Peyer's patch (tissue), 4 donors: Measurements from ENCODE around the gene BICD1.

Experiments used
- POLR2A ChIP-seq, 2 donors: fragments of 450-650 bp; IDR thresholded peaks; one replicate each; pipeline ENCODE4 v1.5.1; 2017; ENCODE audit warnings: antibody characterized with exemption in 2 of 2, mild to moderate bottlenecking in 2 of 2, moderate library complexity in 2 of 2
- TF ChIP-seq, protein P1 (sequence below), 6 experiments: fragments of 450-650 bp in 4 of 6; fragments of 200-600 bp in 2 of 6; sonication (generic) in 1 of 6; IDR thresholded peaks; one replicate each; pipeline ENCODE4 v1.5.1; 2017 to 2019; ENCODE audit warnings: antibody characterized with exemption in 6 of 6, mild to moderate bottlenecking in 3 of 6, moderate library complexity in 1 of 6

DNA sequence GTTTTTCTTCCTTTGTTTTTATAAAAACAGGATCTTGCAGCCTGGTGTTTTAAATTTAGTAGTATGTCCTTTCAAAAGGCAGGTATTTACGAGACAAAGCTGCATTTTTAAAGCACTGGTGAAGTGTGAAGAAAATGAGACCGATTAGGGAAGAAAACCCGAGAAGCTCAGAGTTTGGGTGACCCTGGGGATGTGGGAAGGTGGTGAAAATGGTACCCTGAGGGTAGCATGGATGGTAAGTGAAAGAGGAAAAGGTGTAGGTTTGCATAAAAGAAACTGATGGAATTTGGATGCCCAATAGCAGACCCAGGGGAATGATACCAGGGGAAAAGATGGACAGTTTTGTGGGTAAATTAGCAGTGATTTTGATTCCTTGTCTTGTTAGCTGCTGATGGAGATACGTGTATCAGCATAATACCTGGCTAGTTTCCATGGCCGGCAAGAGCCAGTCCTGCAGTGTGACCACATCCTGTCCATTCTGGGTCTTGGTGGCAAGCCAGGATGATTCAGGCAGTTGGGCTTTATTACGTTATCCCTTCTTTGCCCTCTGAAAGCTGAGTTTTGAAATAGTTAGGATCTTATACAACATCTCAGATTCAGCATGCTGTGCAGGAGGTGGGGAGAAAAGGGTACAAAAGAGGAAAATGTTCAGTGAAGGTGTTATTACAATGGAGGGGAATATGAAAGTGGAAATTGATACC is 8.9 kb downstream of the BICD1 start:
- TF ChIP-seq, protein P1, sequence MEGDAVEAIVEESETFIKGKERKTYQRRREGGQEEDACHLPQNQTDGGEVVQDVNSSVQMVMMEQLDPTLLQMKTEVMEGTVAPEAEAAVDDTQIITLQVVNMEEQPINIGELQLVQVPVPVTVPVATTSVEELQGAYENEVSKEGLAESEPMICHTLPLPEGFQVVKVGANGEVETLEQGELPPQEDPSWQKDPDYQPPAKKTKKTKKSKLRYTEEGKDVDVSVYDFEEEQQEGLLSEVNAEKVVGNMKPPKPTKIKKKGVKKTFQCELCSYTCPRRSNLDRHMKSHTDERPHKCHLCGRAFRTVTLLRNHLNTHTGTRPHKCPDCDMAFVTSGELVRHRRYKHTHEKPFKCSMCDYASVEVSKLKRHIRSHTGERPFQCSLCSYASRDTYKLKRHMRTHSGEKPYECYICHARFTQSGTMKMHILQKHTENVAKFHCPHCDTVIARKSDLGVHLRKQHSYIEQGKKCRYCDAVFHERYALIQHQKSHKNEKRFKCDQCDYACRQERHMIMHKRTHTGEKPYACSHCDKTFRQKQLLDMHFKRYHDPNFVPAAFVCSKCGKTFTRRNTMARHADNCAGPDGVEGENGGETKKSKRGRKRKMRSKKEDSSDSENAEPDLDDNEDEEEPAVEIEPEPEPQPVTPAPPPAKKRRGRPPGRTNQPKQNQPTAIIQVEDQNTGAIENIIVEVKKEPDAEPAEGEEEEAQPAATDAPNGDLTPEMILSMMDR (IDR thresholded peaks at IDR 0.05) = no peak
- TF ChIP-seq POLR2A (IDR thresholded peaks at IDR 0.05) = no peak
